CD4-positive, alpha-beta T cell treated with Interleukin-17A for 4 hours (primary cell): ENCODE data around the gene GAS7.
"Not testable (repeated sequence)": the region's sequence is repeated elsewhere in the genome, so short reads cannot be mapped to it uniquely, and the experiment has no call there.

Source experiments
- DNase-seq: peaks from one replicate; pipeline ENCODE4 v3.0.0-alpha.2; 2020; ENCODE audit warnings: mixed read lengths

GAS7 gene

DNA sequence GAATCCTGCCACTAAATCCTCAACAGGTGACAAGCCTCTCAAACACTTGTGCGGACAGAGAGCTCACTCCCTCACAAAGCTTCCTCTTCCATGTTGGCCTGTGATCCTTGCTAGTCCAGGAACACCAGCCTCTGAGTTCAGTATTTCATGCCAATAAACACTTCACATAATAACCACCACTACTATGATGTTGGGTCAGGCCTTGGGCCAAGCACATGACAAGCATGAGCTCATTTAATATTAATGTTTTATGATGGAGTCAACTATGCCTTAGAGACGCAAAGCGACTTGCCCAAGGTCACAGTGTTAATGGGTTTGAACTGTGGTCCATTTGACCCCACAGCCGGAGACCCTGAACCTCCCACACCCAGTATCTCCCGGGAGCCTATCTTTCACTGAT, 129.1 kb downstream of the GAS7 start:
- DNase-seq: no peak

DNA sequence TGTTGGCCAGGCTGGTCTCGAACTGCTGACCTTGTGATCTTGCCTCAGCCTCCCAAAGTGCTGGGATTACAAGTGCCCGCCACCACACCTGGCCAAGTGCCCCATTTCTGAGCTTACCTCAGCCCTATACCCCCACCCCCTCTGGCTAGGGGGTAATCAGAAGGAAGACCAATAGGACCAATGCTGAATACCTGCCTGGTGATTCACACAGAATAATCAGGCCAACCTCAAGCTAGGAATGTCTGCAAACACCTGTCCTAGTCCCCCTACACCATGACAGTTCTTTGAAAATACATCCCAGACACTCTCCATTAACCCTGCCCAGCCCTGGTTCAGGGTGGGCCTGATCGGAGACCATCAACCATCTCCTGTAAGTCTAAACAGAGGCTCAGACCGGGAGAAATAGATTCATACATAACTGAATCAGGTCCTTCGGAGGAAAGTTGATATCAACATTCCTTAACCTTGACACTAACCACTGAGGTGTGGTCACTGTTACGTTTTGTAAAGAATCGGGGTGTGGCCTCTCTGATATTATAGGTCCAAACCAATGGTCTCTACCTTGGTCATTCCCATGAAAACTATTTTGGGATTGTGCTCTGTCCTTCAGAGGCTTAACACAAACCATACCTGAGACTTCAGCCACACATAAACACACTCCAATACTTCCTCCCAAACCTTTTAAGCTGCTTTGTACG, 130.8 kb downstream of the GAS7 start:
- no peak for DNase-seq

DNA sequence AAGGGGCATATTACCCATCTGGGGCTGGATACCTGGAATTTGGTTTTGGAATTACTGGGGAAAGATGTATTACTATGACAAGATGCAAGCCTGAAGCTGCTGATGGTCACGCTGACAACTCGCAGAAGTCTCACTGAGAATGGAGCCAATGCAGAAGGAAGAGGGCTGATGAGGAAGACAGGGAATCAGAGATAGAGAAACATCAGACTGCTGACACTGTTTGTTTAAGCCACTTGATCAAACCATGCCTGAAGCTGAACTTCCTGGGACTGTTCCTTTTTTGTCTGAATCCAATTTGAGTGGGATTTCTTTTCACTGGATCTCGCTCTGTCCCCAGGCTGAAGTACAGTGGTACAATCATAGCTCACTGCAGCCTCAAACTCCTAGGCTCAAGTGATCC, 133.9 kb downstream of the GAS7 start:
- no peak for DNase-seq

DNA sequence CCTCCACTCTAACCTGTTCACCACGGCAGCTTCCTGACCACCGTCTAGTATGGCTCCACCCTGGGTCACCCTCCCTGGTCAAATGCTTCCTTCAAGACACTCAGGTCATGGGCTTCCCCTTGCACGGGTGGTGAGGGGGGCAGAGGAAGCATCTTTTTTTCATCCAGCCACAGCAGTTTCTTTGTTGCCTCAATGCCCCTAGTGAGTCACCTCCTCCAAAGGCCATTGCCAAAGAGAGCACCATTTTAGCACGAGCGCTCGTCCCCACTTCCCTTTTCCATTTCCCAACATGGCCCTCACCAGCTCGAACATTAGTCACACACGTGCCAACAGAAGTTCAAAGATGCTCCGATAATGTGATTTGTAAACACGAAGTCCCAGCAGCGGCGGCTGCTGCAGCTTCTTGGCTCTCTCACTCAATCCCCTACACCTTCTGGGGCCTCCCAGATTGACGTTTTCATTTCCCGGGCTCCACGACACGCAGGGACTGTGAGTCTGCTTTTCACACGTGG, 134.6 kb downstream of the GAS7 start:
- no peak for DNase-seq

DNA sequence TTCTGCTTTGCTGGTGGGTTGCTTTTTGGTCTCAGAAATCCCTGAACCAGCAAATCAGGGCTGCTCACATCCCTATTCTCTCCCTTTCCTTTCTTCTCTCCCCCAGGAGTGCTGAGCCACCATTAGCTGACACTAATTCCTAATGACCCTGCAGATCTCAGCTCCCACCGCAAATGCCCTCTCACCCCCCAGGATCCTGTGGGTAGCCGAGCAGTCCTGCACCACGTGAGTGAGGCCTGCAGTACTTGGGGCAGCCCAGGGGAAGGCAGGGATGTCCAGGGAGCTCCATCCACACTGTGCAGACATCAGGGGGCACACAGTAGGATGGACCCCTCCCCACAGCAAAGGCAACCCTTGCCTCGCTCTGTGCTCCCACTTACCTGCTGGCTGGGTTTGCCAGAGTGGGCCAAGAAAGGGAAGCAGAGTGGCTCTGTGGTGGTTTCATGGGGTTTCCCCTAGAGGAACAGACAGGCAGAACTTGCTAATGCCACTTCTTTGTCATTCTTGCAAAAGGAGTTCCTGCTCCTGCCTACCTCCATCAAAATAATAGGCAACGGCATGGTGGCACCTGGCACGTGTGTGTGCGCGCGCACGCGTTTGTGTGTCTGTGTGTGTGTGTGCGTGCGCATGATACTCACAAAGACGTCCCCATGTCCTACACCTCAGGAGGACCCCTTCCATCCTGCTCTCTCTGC, 135.6 kb downstream of the GAS7 start:
- DNase-seq: no peak

DNA sequence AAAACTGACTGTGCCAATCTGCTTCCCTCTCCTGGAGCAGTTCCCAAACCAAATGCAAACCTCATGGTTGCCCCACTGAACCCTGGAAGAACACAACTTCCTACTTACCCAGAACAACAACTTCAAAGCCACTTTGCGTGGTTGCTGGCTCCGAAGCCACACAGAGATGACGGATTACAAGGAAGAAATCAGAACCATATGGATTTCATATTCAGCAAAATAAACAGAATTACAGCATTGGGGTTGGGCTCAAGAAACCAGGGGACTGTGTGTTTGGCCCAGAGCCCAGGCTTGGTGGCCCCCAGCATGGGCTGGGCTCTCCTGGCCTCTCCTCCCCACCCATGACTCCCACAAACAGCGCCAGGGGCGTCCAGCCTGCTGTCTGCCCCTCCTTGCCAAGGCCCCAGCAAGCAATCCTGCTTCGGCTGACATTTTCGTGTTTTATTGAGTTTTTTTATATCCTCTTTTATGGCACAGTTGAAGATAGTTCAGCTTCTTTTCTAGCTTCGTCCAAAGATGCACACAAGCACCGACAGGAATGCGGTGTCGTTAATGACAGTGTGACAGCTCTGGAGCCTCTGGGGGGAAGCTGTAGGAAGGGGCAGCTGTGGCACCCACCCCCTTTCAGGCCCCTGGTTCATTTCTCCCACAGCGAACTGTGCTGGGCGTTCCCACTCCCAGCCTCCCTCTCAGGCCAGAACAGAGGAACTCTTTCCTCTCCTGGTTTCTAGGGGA, 137.1 kb downstream of the GAS7 start:
- no peak for DNase-seq

DNA sequence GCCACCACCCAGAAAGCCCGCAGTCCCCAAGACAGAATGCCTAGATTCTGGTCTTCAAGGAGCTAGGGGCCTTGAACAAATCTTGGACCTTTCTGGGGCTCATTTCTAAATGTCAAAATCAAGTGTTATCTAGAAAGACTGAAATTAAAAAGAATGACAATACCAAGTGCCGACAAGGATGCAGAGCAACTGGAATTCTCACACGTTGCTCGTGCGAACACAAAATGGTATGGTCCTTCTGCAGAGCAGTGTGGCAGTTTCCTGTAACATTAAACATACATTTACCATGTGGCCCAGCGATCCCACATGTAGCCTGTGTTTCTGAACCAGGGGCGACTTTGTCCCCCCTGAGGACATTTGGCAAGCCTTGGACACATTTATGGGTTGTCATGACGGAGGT, 137.9 kb downstream of the GAS7 start:
- no peak for DNase-seq

DNA sequence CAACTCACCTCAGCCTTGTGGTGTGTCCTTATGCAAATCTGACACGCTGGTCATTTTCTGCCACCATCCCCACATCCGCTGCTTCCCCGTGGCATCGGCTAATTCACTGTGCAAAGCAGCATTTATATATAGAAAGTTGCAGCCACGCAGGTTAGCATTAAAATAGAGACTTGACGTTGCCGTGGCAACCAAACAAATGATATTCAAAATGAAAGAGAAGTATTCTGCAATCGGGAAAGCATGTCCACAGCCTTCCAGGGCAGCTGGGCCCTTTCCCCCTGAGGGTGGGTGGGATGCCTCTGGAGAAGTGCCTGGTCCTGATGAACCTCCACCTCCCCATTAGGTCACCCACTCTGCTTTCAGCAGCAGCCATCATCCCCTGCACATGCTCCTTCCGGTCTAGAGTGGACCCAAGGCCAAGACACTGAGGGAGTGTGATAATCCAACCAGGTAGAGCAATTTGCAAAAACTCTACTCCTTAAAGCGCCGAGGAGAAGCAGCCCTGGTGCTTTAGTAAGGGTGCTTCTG, 138.7 kb downstream of the GAS7 start:
- no peak for DNase-seq

DNA sequence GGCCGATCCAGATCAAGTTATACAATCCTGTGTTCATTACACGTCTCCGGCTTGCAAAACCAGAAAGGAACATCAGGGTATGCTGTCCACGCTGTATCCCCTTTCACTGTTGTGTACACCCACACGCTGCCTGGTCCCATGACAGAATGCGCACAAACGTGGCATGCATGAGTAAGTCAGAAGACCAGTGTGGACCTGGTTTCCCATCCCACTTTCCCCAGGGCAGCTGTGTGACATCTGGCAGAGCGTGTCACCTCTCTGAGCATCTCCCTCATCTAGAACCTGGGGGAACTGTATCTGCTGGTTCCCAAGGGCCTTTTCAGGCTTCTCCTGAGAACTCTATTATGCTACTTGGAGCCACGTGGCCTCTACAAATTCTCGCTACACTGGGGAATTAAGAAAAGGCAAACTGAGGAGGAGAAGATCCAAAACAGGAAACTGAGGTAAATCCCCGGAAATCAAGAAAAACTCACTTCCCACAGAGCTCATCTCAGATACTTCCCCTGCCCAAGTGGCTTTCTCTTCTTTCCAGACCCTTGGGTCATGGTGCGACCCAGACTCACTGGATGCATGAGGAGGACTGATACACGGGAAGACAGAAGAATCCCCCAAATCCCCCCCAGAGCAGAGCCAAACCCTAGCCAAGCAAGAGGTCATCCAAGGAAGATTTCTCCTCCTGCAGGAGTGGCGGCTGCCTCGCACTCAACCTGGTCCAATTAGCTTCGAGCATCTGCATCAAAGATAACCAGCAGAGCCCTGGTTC, 139.3 kb downstream of the GAS7 start:
- DNase-seq: no peak

DNA sequence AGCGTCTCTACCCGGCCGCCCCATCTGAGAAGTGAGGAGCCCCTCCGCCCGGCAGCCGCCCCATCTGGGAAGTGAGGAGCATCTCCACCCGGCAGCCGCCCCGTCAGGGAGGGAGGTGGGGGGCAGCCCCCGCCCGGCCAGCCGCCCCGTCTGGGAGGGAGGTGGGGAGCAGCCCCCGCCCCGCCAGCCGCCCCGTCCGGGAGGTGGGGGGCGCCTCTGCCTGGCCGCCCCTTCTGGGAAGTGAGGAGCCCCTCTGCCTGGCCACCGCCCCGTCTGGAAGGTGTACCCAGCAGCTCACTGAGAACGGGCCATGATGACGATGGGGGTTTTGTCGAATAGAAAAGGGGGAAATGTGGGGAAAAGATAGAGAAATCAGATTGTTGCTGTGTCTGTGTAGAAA, 140.9 kb downstream of the GAS7 start:
- DNase-seq: not testable (repeated sequence)

DNA sequence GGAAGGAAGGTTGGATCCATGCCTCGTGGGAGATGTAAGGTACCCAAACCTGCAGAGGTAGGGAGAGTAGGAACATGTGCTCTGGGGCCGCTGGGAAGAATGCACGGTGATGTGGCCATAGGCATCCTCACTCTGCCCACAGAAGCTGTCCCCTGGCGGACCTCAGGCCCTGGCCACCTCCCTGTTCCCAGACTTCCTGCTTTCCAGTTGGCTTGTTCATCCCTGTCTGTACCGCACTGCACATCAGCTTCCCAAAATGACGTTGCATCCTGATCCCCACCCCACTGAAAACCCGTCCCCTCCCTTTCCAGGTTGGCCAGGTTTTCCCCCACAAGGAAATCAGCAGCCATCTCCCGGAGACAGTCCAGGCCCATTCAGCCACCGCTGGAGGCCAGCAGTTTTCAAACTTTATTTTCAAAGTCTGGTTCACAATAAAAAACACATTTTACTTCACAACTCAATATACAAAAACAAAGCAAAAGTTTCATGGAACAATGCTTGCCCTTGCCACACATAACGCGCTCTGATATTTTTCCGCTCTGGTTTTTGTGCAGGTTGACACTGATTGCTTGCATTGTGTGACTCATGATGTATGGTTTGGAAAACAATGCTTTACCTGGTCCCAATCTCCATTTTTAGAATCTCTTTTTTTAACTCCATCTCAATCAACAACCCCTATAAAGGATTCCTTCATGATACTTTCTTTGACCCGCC, 143.0 kb downstream of the GAS7 start:
- DNase-seq: no peak

DNA sequence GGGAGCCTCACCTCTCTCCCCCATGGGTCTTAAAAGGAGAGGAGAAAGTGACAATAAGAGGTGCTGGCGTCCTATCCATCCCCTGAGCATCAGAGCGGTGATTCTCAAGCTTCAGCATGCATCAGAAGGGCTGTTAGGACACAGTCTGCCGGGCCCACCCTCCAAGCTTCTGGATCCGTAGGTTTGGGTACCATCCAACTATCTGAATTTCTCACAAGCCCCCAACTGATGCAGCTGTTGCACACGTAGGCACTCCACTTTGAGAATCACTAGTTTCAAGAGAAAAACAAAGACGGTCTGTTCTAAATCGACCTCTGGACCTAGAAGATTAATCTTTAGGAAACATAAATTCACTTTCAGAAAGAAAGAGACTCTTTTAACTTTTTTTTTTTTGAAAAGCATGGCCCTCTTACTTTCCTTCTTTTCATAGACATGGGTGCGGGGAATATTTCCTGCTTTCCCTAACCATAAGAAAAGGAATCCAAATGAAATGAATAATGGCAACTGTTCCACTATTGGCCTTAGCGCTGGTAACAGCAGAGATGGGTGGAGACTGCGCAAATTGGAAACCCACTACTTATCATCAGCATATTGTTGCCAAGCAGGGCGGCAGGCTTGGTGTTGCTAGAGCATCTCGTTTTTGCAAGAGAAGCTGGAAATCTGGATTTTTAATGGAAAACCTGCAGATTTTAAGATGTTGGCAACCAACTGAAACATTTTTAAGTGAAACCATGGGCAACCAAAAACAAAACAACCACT, 144.4 kb downstream of the GAS7 start:
- DNase-seq: no peak

DNA sequence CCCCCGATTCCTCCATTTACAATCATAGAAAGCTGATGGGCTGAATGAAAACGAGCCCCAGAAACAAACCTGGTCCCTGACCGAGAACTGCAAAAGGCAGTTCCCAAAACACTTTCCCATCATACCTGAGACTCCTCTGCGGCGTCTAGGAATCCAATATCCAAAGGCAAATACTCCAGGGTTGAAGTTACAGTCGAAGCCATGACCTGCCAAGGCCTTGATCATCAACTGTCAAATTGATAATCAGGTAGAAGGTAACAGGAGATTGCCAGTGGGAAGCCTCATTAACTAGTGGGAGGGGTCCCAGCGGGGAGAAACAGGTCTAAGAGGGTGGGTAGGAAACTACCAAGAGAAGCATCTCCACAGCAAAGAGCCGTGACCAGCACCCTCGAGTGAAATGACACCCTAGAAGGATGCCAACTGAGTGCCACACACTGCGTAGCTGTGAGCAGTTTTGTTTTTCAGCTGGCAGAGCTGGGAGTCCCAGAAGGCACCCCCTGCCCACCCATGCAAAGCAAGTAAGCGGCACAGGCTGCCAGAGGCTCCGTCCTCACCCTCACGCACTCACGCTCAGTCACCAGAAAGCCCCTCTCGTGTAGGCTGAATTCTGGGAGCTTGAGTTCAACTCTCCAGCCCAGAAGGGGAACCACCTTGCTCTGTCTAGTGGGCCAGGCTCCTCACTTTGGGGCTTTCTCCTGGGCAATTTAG, 146.1 kb downstream of the GAS7 start:
- DNase-seq: no peak

DNA sequence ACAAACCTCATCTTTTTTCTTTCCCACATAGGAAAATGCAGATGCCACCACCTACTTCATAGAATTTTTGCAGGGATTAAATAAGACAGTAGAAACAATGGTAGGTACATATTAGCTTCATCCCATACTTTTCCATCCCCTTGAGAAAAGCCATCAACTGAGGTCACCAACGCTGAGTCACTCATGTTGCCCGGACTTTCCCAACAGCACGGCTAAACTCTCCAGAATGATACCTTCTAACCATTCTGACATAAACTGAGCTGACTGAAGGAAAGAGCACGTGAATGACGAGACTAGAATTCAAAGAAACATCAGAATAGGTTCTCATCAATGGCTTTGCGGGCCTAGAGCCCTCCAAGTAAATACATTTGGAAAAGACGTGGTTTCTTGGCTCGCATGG, 147.3 kb downstream of the GAS7 start:
- no peak for DNase-seq

DNA sequence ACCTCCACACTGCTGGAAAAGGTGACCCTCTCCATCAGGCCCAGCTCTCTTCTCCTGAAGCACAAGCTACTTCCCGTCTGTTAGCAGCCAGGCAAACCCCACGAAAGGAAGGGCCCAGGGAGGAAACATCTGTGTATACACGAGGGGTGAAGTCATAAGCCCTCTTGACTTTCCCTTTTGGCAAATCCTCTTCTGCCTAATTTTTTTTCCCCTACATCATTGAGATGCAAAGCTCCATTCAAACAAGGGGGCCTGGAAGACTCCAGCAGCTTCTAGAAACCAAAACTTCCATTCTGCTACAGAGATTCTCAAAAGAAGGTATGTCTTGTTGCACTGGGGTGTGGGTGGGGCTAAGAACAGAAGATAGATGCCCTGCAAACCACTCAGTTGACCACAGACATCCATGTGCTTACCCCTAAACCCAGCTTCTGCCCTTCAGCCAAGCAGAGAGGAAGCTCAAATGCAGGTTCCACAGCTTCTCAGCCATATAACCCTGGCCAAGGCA, 147.8 kb downstream of the GAS7 start:
- DNase-seq: no peak

DNA sequence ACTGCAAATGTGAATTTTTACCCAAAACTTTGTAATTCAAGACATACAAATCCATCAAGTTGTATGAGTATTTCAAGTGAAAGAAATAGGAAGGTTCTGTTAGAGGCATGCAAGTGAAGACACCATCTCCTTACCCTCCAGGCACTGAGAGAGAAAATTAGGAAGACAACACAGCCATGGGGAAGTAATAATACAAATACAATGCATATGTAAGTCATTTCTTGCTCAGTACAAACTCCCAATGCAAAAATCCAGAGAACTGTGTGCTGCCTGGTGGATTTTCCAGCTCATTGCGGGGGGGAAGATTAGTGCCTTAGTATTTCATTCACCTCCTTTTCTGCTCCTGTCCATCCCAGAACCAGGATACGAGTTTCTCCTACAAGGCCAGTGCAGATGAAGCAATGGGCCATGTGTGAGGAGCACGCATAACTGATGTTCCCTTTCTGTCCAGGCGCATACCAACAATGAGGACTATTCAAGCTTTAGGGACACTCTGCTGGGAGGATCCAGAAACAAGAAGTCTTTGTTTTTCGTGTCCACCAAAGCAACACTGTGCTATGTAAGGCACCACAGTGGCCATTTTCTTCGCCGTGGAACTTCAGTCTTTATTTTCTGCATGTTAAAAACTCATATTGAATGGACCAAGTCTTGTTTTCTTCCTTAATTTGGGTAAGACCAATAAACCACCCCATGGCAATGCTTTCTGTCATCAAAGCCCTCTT, 149.6 kb downstream of the GAS7 start:
- no peak for DNase-seq

DNA sequence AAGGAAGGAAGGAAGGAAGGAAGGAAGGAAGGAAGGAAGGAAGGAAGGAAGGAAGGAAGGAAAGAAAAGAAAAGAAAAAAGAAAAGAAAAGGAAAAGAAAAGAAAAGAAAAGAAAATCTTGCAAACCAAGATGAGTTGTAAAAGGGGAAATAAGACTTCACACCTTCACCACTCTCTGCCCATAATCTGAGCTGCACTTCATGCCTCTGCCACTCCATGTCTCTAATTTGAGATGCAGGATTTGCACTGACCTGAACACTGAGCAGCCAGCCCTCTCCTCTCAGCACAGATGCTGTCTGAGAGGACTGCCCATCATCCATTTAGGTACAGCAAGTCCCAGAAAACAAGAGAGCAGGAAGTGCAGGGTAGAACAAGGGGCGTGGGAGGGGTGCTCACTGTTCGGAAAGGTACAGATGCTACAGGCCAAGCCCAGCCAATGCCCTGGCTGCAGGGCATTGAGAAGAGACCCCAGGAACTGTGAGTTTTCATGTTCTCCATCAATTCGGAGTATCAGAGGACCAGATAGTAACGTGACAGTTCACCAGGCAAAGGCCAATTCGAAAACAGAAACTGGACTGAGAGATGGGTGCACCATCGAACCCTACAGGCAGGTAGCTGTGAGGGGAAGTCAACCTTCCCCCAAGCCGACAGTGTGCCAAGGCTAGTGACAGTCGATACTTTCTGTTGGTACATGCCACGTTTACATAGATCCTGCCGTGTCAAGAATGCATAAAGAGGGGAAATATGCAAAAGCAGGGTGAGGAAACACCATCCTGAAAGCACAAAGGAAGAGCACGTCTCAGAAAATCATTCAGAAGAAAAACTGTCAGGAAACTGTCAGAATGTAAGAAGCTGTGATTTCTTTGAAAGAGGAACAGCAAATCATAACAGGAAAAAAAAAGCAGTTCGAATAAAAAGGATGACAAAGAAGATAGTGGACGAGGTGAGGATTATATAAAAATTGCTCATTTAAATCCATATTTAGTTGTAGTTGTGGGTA, 151.3 kb downstream of the GAS7 start:
- DNase-seq: no peak

DNA sequence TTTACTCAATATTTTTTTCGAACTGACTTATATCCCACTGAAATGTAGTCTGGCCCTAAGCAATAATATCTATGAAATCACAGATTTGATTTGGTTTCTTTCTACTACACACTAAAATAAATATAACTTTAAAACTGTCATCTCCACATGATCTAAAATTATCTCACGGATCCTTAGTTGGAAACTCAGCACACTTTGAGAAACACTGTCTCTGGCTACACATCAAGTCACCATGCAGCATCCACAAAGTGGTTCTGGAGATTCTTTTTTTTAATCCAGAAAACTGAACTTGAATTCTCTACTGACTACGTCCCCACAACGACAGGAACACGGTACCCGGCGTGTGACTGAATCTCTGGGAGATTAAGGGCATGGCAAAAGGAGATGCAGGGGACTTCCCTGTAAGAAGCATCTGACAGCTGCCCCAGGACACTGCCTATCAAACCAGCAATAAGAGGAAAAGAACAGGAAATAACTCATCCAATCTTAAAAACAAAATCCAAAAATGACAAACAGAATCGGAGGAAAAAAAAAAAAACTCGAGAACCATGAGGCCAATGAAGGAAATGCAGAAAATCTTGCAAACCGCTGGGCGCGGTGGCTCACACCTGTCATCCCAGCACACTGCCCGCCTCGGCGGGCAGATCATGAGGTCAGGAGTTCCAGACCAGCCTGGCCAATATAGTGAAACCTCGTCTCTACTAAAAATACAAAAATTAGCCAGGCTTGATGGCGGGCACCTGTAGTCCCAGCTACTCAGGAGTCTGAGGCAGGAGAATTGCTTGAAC, 152.3 kb downstream of the GAS7 start:
- DNase-seq: no peak
